GM18861 (cell line): ENCODE data around the gene ARPIN.
"Not testable (repeated sequence)": the region's sequence is repeated elsewhere in the genome, so short reads cannot be mapped to it uniquely, and the experiment has no call there.

ENCODE experiments used
- ATAC-seq: cut with Tn5 transposase; IDR thresholded peaks from one replicate; pipeline ENCODE4 v1.9.1; 2021; ENCODE audit not compliant: unreplicated experiment

ARPIN gene

DNA sequence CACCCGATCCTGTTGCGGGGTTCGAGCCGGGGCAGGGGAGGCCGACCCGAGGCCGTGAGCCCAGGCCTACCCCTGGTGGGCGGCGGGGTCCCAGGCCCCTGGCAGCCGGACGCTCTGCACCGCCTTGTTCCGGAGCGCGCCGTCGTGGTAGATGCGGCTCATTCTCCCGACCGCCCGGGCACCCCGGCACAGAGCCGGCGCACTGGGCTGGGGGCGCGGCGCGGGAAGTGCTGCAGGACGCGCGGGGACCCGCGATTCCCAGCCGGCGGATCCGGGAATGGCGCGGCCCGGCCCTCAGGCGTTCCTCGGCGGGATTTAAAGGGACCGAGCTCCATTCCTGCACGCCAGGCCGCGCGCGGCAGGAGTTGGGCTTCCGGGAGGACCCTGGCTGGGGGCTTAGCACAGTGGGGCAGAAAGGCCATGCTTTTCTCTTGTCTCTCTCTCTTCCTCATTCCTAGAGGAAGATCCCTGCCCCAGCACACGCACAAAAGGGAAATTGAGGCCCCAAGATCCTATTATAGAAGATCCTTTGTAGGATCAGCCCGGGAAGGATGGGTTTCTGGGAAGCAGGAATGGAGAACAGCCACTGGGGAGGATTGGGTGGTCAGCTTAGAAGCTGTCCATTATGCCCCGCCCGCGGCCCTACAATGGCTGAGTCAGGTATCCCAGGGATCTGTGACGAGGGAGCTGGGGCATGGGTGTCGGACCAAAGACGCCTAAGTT, at the start of gene ARPIN:
TSS of gene ARPIN (minus strand) at position 279 of the 723 bp plus-strand sequence. CDS start at position 162, 117 bp downstream.
- no peak for ATAC-seq

DNA sequence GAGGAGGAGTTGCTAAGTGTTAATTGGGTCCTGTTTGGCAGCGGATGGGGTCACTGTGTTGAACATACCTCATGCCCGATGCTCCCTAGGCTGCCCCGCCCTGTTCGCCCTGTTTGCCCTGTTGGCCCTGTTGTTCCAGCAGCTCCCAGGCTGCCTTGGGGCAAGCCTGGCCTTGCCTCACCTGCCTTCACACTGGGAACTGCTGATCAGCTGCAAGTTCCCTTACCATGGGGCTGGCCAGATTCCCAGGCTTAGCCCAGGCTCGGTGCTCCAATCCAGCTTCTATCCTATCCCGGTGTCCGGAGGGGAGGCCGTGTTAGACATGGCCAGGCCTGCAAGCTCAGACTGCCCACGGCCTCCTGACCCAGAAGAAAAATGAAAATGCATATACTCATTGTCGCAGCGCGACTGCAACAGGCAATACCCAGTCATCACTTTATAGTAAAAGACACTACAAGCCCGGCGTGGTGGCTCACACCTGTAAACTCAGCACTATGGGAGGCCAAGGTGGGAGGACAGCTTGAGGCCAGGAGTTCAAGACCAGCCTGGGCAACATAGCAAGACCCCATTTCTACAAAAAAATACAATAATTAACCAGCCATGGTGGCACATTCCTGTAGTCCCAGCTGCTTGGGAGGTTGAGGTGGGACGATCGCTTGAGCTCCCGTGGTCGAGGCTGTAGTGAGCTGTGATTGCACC, 45.5 kb upstream of the ARPIN start:
- no peak for ATAC-seq

DNA sequence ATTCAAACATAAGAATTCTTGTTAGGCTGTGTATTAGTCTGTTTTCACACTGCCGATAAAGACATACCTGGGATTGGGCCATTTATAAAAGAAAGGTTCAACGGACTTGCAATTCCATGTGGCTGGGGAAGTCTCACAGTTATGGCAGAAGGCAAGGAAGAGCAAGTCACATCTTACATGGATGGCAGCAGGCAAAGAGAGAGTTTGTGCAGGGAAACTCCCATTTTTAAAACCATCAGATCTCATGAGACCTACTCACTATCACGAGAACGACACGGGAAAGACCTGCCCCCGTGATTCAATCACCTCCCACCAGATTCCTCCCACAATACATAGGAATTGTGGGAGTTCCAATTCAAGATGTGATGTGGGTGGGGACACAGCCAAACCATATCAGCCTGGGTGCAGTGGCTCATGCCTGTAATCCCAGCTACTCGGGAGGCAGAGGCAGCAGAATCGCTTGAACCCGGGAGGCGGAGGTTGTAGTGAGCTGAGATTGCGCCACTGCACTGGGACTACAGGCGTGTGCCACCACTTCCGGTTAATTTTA, 42.8 kb upstream of the ARPIN start:
- ATAC-seq, result not testable (repeated sequence)

DNA sequence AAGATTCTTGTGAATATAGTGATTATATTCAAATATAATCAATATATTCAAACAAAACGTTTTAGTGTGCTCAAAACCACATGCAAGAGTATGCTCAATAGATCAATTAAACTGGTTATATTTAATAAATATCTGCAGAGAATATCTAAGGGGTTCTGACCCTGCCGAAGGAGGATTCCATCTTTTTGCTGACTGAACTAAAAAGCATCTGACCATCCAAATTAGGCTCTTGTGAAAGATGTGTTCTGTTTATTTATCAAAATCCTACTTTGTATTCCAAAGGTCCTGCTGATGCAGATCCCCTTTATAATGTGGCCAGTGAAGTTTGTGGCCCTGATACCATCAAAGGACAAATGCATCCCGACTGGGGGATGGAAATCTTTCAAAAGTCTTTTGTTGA, 41.8 kb upstream of the ARPIN start:
- ATAC-seq, result no peak

DNA sequence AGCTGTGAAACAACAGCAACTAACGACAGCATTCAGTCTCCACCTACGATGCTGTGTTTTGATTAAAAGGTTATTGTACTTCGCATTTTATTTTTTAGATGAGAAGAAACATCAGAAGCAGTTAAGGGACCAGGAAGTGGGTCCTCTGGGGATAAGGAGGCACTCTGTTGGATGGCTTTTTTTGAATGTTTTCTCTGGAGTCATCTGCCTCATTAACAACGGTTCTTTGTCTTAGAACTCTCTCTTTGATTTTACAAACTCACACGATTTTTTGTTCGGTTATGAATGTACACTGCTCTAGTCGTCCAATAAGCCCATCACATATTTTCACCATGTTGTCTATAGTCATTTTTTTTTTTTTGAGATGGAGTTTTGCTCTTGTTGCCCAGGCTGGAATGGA, 36.0 kb upstream of the ARPIN start:
- no peak for ATAC-seq

DNA sequence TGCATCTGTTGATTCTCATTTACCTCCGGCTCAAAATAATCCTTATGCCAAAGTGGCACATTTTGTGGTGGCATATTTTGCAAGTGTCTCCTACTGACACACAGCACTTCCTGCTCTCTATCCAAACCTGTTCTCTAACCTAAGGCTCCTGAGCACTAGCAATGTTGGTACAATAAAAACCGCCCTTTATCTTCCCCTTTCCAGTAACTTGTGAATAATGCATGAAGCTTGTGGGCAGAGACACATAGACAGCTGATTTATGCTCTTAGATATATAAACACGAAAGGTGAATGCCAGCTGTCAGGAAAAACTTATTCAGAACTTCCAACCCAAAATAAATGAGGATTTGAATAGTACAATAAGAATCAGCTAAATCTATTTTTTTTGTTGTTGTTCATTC, 34.6 kb upstream of the ARPIN start:
- ATAC-seq, result no peak

DNA sequence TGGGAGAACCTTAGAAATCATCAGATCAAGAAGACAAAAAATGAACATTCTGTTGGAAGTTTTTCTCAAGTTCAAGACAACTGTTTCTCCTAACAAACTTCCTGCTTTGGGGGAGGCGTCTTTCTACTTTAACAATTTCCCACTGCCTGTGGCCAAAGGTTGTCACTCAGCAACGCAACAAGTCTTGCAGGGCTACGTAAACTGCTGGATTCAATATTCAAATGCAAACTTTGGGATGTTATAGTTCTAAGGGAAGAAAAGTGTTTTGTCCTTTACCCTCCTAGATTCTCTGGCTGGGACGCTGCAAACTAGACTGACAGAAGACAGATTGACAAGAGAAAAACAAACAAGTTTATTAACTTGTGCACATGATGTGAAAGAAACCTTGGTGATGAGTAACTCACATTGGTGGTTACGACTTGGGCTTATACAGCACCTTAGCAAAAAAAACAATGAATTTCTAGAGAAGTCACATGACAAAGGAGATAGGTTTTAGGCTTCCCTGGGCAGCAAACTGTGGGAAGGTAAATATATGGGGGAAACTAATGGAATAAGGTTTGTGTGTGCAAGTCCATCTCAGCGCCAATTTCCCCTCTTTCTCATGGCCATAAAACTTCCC, 34.0 kb upstream of the ARPIN start:
- no peak for ATAC-seq

DNA sequence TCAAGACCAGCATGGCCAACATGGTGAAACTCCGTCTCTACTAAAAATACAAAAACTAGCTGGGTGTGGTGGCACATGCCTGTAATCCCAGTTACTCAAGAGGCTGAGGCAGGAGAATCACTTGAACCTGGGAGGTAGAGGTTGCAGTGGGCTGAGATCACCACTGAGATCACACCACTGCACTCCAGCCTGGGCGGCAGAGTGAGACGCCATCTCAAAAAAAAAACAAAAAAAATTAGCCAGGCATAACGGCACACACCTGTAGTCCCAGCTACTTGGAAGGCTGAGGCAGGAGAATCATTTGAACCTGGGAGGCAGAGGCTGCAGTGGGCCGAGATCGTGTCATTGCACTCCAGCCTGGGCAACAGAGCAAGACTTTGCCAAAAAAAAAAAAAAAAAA, 31.0 kb upstream of the ARPIN start:
- ATAC-seq, result not testable (repeated sequence)

DNA sequence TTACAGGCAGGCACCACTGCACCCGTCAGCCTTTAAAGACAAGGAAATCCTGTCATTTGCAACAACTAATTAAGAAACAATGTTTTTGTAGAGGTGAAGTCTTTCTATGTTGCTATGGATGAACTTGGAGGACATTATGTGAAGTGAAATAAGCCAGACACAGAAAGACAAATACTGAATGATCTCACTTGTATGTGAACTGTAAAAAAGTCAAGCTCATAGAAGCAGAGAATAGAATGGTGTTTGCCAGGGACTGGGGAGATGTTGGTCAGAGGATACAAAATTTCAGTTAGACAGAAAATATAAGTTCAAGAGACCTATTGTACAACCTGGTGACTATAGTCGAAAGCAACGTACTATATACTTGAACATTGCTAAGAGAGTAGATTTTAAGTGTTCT, 27.2 kb upstream of the ARPIN start:
- no peak for ATAC-seq

DNA sequence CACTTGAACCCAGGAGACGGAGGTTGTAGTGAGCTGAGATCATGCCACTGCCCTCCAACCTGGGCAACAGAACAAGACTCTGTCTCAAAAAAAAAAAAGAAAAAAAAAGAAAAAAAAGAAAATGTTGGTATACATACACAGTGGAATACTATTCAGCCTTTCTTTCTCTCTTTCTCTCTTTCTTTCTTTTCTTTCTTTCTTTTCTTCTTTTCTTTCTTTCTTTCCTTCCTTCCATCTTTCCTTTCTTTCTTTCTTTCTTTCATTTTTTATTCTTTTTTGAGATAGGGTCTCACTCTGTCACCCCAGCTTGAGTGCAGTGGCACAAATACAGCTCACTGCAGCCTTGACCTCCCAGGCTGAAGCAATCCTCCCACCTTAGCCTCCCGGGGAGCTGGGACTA, 26.6 kb upstream of the ARPIN start:
- not testable (repeated sequence) for ATAC-seq

DNA sequence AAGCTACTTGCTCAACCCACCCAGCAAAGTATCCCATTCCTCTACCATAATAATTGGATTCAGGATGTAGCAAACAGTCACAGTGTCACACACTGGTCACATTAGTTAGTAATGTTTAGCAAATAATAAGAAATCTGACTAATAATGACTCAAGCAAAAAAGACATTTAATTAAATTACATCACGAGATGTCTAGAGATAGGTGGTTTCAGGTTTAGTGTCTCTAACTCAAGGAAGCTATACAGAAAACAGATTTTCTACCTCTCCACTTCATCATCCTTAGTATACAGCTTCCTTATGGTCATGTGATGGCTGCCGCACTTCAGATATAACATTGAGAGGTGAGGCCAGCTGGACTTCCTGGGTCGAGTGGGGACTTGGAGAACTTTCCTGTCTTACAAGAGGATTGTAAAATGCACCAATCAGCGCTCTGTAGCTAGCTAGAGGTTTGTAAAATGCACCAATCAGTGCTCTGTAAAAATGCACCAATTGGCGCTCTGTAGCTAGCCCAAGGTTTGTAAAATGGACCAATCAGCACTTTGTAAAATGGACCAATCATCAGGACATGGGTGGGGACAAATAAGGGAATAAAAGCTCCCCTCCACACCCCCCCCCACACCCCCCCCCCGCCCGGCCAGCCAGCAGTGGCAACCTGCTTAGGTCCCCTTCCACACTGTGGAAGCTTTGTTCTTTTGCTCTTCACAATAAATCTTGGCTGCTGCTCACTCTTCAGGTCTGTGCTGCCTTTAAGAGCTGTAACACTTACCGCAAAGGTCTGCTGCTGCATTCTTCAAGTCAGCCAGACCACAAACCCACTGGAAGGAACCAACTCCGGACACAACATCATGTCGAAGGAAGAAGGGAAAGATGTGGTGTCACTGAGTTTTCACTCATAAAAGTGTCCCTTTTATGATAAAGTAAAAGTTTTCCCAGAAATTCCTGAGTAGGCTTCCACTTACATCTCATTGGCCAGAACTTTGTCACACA, 24.9 kb upstream of the ARPIN start:
- ATAC-seq, result no peak

DNA sequence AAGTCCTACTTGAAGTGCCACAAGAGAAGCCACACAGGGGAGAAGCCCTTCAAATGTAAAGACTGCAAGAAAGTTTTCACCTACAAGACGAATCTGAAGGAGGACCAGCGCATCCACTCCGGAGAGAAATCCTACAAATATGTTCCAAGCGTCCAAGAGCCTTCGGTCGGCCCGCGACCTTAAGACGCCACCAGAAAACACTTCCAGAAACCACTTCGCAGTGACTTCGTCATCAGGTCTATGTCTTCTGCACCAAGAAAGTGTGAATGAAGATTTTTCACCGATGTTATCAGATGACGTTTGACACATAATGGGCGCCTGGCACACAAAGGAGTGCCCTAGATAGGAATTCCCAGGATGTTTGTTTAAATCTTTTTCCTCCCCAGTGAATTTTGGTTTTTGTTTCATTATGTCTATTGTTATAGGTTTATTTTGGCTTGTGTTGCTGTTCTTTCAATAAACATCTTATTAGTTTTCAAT, 24.1 kb upstream of the ARPIN start:
- no peak for ATAC-seq

DNA sequence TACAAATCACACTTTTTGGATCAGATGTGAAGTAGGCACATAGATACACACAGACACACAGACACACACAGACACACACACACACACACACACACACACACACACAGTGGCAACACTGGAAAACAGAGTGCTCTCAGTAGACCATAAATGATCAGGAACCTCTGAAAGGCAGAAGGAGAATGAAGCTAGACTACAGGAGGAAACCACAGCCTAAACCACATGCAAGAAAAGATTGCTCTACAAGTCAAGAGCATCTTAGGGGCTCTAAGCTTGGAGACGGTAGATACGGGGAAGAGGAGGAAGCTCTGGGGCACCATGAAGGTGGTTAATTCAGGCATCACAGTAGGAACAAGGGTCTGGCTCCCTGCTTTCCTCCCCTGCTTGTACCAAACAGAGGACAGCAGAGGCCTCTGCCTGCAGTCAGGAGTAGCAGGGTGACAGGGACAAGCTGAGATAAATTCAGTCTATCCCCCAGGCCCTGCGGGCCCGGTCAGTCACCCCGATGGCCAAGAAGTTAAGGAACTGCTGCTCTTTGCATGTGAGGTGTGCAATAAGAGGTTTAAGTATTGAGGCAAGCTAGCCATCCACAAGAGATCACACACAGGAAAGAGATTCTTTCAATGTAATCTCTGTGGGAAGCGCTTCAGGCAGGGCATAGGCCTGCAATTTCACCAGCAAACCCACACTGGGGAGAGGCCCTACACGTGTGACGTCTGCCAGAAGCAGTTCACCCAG, 23.5 kb upstream of the ARPIN start:
- ATAC-seq, result no peak

DNA sequence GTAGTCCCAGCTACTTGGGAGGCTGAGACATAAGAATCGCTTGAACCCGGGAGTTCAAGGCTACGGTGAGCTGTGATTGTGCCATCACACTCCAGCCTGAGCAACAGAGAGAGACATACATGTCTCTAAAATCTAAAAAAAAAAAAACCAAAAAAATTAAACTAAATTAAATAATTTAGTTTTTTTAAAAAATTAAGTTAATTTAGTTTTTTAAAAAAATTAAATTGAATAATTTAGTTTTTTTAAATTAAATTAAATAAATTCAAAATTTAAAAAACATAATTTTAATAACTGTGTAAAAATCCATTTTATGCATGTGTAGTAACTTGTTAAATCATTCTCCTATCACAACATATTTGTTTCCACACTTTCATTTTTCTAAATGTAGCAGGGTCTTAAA, 20.1 kb upstream of the ARPIN start:
- ATAC-seq, result no peak

DNA sequence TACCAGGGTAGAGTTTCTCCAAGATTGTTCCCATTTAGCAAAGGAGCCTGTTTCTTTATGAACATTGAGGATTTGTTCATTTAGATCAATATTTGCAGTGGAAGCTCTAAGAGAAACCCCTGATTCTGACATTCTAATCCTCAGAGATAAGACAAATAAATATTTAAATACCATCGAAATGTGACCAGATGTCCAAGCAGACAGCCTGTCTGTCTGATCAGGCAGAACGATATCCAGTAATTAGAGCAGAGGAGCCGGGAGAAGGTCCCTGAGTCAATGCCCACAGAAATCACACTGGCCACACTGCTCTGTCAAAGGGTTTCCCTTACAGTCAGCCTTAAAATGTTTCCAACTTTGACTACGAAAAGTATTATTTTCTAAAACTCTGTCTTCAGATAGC, 15.7 kb upstream of the ARPIN start:
- no peak for ATAC-seq

DNA sequence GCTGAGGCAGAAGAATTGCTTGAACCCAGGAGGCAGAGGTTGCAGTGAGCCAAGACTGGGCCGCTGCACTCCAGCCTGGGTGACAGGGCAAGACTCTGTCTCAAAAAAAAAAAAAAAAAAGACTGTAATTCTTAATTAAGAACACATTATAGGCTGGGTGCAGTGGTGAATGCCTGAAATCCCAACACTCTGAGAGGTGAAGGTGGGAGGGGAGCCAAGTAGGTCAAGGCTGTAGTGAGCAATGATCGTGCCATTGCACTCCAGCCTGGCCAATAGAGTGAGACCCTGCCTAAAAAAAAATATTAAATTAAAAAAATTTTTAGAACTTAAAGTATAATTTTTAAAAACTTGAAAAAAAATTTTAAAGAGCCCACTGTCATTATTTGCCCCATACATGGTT, 13.4 kb upstream of the ARPIN start:
- ATAC-seq, result no peak

DNA sequence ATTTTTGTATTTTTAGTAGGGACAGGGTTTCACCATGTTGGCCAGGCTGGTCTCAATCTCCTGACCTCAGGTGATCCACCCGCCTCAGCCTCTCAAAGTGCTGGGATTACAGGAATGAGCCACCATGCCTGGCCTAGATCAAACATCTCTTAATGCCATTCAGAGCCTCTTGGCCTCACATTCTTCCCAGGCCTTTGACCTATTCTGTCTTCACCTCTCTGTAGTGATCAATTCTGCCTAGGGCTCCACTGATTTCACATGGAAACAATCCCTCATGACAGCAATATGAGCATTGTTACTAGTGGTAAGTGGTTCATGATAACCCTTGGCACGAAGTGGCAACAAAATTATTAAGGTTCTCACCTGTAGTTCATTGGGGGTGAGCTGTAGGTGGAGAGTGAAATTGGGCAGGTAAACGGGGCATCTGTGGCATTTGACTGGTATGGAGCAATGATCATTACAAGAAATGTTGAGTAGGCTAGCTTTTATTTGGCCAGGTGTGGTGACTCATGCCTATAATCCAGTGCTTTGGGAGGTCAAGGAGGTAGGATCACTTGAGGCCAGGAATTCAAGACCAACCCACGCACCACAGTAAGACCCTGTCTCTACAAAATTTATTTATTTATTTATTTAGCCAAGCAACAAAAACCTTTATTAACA, 4.8 kb upstream of the ARPIN start:
- no peak for ATAC-seq

DNA sequence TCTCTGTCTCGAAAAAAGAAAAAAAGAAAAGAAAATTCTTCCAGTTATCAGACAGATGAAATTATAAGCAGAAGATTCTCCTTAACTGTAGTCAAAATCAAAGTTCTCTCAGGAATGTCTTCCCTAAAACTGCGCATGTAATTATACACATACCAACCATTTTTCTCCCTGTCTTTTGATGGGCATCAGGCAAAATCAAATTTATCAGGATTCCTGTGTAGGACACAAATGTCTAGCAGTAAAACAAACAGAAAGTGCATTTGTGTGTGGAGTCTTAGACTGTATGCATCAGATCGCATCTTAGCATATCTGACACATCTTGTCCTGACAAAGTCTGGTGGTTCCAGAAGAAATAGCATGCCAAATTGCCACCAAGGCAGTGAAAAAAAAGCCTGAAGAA, 3.9 kb upstream of the ARPIN start:
- ATAC-seq, result no peak

DNA sequence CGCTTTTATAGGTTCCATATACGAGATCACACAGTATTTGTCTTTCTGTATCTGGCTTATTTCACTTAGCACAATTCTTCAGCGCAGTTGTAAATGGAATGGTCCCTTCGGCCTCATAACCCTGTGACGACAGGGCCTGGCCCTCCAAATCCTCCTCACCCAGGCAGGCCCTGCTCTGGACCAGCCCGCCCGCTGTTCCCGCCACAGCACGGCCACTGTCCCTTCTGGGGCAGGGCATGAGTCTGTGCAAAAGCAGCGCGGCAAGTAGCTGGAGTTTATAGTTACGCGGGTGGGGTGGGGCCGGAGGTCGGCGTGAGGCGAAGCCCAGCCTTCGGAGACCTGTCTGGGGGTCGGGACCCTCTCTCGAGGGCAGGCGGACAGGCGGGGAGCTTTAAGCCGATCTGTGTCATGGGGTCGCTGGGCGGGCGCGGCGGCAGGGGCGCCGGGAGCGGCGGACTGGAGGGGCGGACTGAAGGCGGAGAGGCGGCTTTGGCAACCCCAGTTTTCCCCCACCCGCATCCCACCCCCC, 543 bp downstream of the ARPIN start:
- no peak for ATAC-seq
